PC-9 (cell line): Measurements from ENCODE around the gene NUP50. TPM values are rescaled to one million over a fixed set of nuclear protein-coding genes. Genes with fewer than 3 reads are reported as not detected.

ENCODE experiments used
- BruUV-seq: library from RNA; stranded (reverse); fragments of 400-500 nt; replicated peaks from 2 replicates; lab custom pipeline; 2021; lab: Mats Ljungman, UMichigan
- CTCF ChIA-PET: fragments of 300-600 bp; sonication (Branson Sonifier 250); formaldehyde crosslinking; loops from one replicate; lab custom pipeline; 2022; ENCODE audit warnings: antibody characterized with exemption; lab: Charles Lee
- POLR2A ChIA-PET: fragments of 300-600 bp; sonication (Branson Sonifier 250); formaldehyde crosslinking; loops from one replicate; lab custom pipeline; 2022; ENCODE audit warnings: antibody characterized with exemption; ENCODE audit not compliant: unreplicated experiment; lab: Charles Lee
- DNase-seq, 2 experiments: peaks; one replicate each; pipeline versions ENCODE4 v3.0.0 to v3.0.0-alpha.2; 2015 to 2022; ENCODE audit warnings: mixed read lengths in 1 of 2
- H2AFZ ChIP-seq: fragments of 200-600 bp; sonication (generic); 2 replicates; pipeline ENCODE4 v1.8.1; 2017; ENCODE audit warnings: antibody characterized with exemption
- H3F3A ChIP-seq: fragments of 200-600 bp; sonication (generic); 2 replicates; pipeline ENCODE4 v1.8.1; 2017; ENCODE audit warnings: antibody characterized with exemption, mild to moderate bottlenecking, low read depth; ENCODE audit not compliant: insufficient read depth
- H3K27ac ChIP-seq: fragments of 200-600 bp; sonication (generic); 2 replicates; pipeline ENCODE4 v1.6.1; 2016; ENCODE audit warnings: mixed run types
- H3K27me3 ChIP-seq: fragments of 200-600 bp; sonication (generic); 2 replicates; pipeline ENCODE4 v1.6.1; 2016; ENCODE audit warnings: low read depth, mixed run types; ENCODE audit not compliant: insufficient read depth
- H3K36me3 ChIP-seq: fragments of 200-600 bp; sonication (generic); 2 replicates; pipeline ENCODE4 v1.6.1; 2016; ENCODE audit warnings: low read depth, mixed run types
- H3K4me1 ChIP-seq: fragments of 200-600 bp; sonication (generic); replicated peaks from 2 replicates; pipeline ENCODE4 v1.6.1; 2016; ENCODE audit warnings: mixed run types; ENCODE audit not compliant: insufficient read depth
- H3K4me2 ChIP-seq: fragments of 200-600 bp; sonication (generic); 2 replicates; pipeline ENCODE4 v1.6.1; 2017; ENCODE audit warnings: mixed run types
- H3K4me3 ChIP-seq: fragments of 200-600 bp; sonication (generic); 2 replicates; pipeline ENCODE4 v1.6.1; 2016; ENCODE audit warnings: mixed run types
- H3K79me2 ChIP-seq: fragments of 200-600 bp; sonication (generic); 2 replicates; pipeline ENCODE4 v1.6.1; 2017; ENCODE audit warnings: low read depth, mixed run types
- H3K9me2 ChIP-seq: fragments of 200-600 bp; sonication (generic); 2 replicates; pipeline ENCODE4 v1.8.1; 2017; ENCODE audit warnings: mild to moderate bottlenecking; ENCODE audit not compliant: insufficient read depth
- H3K9me3 ChIP-seq: fragments of 200-600 bp; sonication (generic); 2 replicates; pipeline ENCODE4 v1.8.1; 2016; ENCODE audit warnings: low read depth; ENCODE audit not compliant: insufficient read depth
- H4K20me1 ChIP-seq: fragments of 200-600 bp; sonication (generic); 2 replicates; pipeline ENCODE4 v1.8.1; 2017; ENCODE audit not compliant: insufficient read depth
- EZH2 ChIP-seq: fragments of 200-600 bp; sonication (generic); IDR thresholded peaks from 2 replicates; pipeline ENCODE4 v1.8.0; 2017; ENCODE audit warnings: antibody characterized with exemption, low read depth
- intact Hi-C: fragments of 100-400 bp; cut with micrococcal nuclease; formaldehyde crosslinking; loops from one replicate; pipeline ENCODE4 v1.10.0; 2022; ENCODE audit not compliant: unreplicated experiment
- total RNA-seq: library from RNA; stranded (reverse); gene quantifications from 2 replicates; pipeline ENCODE4 v1.2.3, GENCODE V29; 2021
- TF ChIP-seq, protein P1 (sequence below): fragments of 200-600 bp; sonication (generic); conservative IDR thresholded peaks from 2 replicates; pipeline ENCODE4 v1.6.1; 2017; ENCODE audit warnings: mixed run types, antibody characterized with exemption, mild to moderate bottlenecking, moderate library complexity

Gene NUP50
- total RNA-seq, 1 experiment from 2014 or later, result 84.0 TPM

DNA sequence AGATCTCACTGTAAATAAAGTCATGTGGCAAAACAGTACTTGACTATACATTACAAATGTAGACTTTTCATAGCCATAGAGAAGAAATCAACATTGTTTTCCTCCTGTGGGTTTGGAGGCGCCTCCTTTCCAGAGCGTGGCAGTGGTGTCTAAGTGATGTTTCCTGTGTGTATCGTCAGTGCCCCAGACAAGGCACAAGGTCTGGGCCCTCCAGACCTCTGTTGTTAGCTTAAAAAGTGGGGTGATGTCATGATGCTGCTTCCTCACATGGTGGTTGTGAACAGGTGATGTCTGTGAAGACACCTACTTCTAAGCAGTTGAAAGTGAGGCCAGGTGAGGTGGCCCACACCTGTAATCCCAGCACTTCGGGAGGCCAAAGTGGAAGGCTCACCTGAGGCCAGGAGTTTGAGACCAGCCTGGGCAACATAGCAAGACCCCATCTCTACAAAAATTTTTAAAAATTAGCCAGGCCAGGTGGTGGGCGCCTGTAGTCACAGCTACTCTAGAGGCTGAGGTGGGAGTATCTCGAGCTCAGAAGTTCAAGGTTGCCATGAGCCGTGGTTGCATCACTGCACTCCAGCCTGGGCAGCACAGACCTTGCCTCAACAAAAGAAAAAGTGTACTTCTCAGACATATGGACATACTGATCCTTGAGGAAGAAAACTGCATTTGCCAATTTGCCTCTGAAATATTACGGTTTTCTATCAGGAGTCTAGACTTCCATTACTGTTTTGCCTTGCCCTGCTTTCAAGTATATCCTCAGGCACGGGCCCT lies 15.7 kb downstream of the NUP50 start:
- H3K4me3 ChIP-seq, result no peak overlapping the region
- no peak overlapping the region for H3K4me2 ChIP-seq
- intact Hi-C loops, result no loop called here
- TF ChIP-seq, protein P1, sequence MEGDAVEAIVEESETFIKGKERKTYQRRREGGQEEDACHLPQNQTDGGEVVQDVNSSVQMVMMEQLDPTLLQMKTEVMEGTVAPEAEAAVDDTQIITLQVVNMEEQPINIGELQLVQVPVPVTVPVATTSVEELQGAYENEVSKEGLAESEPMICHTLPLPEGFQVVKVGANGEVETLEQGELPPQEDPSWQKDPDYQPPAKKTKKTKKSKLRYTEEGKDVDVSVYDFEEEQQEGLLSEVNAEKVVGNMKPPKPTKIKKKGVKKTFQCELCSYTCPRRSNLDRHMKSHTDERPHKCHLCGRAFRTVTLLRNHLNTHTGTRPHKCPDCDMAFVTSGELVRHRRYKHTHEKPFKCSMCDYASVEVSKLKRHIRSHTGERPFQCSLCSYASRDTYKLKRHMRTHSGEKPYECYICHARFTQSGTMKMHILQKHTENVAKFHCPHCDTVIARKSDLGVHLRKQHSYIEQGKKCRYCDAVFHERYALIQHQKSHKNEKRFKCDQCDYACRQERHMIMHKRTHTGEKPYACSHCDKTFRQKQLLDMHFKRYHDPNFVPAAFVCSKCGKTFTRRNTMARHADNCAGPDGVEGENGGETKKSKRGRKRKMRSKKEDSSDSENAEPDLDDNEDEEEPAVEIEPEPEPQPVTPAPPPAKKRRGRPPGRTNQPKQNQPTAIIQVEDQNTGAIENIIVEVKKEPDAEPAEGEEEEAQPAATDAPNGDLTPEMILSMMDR, result no peak
- TF ChIP-seq EZH2, result no peak
- no peak overlapping the region for H2AFZ ChIP-seq
- no peaks in the 10 kb centered on the region for H3K9me2 ChIP-seq
- H3K27ac ChIP-seq, result no peak overlapping the region
- H4K20me1 ChIP-seq, result peaks cover 25% of the 10 kb centered on the region
- peaks cover 12% of the 10 kb centered on the region; the same call in 1 of the 2 replicates for H3F3A ChIP-seq
- POLR2A ChIA-PET, result no interaction called here
- H3K79me2 ChIP-seq, result peaks cover 47% of the 10 kb centered on the region
- CTCF ChIA-PET, result interaction anchor here (0.6 kb wide), 1 partner anchor 277 kb away, joined by 4 read pairs; no protein-coding TSS in a partner anchor
- BruUV-seq, result no TSS peak
- DNase-seq, result no peak
- peaks cover 52% of the 10 kb centered on the region for H3K36me3 ChIP-seq
- H3K9me3 ChIP-seq, result no peaks in the 10 kb centered on the region
- no peaks in the 10 kb centered on the region for H3K4me1 ChIP-seq
- no peaks in the 10 kb centered on the region for H3K27me3 ChIP-seq

DNA sequence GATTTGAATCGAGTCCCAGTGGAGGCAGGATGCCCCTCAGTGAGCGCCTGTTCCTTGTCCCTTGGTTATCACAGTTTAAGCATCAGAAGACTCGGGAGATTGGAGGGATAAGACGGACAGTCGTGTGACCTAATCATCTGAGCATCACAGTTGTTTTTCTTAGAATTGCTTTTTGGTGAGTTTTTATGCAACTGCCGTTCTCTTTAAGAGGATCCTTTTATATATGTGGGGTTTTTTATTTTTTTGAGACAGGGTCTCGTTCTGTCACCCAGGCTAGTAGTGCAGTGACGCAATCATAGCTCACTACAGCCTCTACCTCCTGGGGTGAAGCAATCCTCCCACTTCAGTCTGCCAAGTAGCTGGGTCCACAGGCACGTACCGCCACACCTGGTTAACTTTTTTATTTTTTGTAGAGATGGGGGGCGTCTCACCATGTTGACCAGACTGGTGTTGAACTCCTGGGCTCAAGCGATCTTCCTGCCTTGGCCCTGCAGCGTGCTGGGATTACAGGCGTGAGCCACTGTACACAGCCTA lies 16.5 kb downstream of the NUP50 start:
- Histone ChIP-seq H3K27me3 (no peaks in the 10 kb centered on the region), H3K4me3 (no peak overlapping the region), H3K79me2 (peaks cover 42% of the 10 kb centered on the region), H3K9me3 (no peaks in the 10 kb centered on the region), H2AFZ (no peak overlapping the region), H3K9me2 (no peaks in the 10 kb centered on the region), H3K4me2 (no peak overlapping the region), H3K36me3 (peaks cover 47% of the 10 kb centered on the region), H3K27ac (no peak overlapping the region), H4K20me1 (peaks cover 25% of the 10 kb centered on the region), H3F3A (peaks cover 12% of the 10 kb centered on the region; the same call in 1 of the 2 replicates), H3K4me1 (no peaks in the 10 kb centered on the region)
- DNase-seq, result no peak
- intact Hi-C loops, result no loop called here
- POLR2A ChIA-PET, result no interaction called here
- BruUV-seq, result no TSS peak
- CTCF ChIA-PET, result interaction anchor here (0.6 kb wide), 1 partner anchor 276 kb away, joined by 4 read pairs; no protein-coding TSS in a partner anchor
- TF ChIP-seq EZH2, result no peak
- TF ChIP-seq, protein P1, result no peak

DNA sequence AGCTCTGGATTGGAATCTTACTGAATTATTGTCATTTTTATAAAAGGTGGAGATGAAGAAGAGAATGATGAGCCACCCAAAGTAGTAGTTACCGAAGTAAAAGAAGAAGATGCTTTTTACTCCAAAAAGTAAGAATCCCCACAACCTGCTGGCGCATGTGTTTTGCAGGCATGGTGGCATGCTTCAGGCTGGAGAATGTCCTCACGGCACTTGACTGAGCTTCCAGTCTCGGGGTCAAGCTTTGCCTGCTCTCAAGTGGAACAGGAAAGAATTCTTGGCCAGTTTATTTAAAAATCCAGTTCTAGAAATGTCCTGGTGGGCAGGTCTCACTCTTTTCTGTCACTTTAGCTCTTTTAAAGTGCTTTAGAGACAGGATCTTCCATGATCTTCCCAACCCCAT lies 17.5 kb downstream of the NUP50 start:
- POLR2A ChIA-PET, result no interaction called here
- no peak overlapping the region for H3K4me3 ChIP-seq
- TF ChIP-seq, protein P1, result no peak
- TF ChIP-seq EZH2, result no peak
- CTCF ChIA-PET, result no interaction called here
- peaks cover 12% of the 10 kb centered on the region; the same call in 1 of the 2 replicates for H3F3A ChIP-seq
- H3K79me2 ChIP-seq, result peaks cover 34% of the 10 kb centered on the region
- no peaks in the 10 kb centered on the region for H3K4me1 ChIP-seq
- H3K9me3 ChIP-seq, result no peaks in the 10 kb centered on the region
- BruUV-seq, result no TSS peak
- H3K27me3 ChIP-seq, result no peaks in the 10 kb centered on the region
- intact Hi-C loops, result no loop called here
- H3K36me3 ChIP-seq, result peaks cover 43% of the 10 kb centered on the region
- no peak overlapping the region for H3K27ac ChIP-seq
- no peak overlapping the region for H2AFZ ChIP-seq
- no peak for DNase-seq
- H3K9me2 ChIP-seq, result no peaks in the 10 kb centered on the region
- no peak overlapping the region for H3K4me2 ChIP-seq
- peaks cover 26% of the 10 kb centered on the region for H4K20me1 ChIP-seq
